ENCODE results near the gene MYO1D.
"Not testable (repeated sequence)": the region's sequence is repeated elsewhere in the genome, so short reads cannot be mapped to it uniquely, and the experiment has no call there.

The MYO1D gene

DNA sequence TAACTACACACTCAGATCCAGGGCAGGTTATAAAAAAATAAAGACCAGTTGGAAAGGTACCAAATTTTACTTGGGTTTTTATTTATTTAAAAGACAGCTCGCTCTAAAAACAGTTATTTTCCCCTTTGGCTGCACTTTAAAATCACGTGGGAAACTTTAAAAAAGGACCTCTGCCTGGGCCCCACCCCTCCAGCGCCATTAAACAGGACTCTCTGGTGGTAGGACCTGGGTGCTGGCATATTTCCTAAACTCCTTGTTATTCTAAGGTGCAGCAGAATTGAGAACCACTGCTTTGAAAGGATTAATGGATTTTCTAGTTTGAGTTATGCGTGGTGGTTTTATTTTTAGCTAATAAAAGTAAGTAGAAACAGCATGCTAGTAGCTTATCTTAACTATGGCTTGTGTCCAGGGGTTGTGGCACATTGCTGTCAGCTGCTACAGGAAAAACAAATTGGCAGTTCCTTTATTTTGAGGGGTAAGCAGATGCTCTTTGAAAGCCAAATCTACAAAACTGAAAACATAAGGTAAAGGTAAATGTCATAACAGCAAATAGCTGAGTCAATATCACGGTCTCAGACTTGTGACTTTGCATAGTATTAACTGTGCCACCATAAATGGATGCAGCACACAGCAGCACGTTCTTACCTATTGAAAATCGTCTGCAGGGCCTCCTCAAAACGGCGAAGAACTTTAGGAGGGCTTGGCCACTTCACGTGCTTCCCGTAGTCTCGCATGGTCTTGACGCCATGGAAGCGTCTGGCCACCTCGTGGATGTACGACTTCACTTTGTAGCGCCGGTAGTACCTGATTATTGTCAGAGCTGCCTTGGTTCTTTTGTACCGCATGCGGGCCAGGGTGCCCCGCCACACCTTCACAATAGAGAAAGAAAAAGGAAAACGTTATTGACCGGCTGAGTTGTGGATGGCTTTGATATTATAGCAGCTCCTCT is 218.2 kb downstream of the MYO1D start:
- DNase-seq: no peak

- no peak for DNase-seq
Measured at GRCh38 chr17:32656886-32657285, 220.0 kb downstream of the MYO1D start.

GRCh38 chr17:32654324-32654723 is 222.6 kb downstream of the MYO1D start:
- no peak for DNase-seq

DNA sequence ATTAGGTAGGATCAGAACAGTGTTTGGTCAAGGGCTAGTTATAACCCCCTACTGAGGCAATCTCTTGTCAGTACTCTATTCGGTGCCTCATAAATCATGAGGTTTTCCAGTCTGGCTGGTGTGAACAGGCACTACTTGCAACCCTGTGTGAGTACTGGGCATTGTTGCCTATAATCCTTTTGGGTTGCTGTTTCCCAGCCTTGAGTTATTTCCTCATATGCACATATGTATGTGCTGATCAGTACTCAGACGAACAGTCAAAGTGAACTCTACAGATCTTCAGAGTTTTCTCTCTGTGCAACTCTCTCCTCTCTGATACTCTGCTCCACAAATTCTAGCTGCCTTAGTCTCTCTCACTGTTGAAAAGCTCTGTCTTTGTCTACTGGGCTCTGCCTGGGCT is 225.8 kb downstream of the MYO1D start:
- DNase-seq: no peak

- DNase-seq: no peak
Measured at GRCh38 chr17:32648450-32648849, 228.5 kb downstream of the MYO1D start.

GRCh38 chr17:32646941-32647340 is 230.0 kb downstream of the MYO1D start:
- DNase-seq: no peak

- not testable (repeated sequence) for DNase-seq
Measured at GRCh38 chr17:32641514-32641913, 235.4 kb downstream of the MYO1D start.

DNA sequence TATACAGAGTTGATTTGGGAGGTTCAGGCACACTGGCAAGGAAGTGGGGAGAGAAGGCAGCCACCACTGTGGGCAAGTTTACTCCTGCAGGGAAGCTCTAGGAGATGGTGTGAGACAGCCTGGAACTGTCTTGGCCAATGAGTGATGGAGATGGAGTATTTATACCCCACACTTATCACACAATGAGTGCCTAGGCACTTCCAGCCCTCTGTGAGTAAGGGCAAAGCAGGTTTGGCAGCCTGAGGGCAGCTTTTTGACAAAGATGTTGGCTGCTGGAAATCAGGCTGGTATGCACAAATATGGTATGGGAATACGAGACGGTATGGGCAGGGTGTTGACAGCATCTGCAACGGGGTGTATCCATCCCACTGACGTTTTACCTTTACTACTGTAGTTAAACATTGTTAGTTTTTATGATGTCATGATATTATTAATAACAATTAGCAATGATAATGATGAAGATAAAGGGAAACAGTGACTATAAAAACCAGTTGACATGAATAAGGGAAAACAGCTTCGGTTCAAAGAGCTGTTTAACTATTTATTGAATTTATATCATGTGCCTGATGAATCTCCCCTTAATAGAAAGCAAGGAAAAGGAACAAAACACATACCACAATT is 240.2 kb downstream of the MYO1D start:
- no peak for DNase-seq

DNA sequence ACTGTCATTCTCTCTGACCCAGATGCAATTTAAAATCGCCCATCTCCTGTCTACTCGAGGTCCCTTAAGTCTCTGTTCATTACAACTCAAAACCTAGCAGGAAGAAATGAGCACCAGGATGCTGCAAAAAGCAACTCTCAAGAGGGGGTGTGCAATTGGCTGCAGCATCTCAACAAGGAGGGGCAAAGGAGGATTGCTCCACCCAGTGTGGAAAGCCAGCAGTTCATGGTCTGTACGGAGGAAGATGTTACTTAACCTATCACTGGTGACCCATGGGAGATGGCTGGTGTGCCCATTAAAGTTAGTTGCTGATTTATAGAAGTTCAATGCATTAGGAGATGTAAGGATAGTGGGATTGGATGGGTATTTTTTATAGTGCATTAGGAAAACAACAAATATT is 242.8 kb downstream of the MYO1D start:
- DNase-seq: no peak

DNA sequence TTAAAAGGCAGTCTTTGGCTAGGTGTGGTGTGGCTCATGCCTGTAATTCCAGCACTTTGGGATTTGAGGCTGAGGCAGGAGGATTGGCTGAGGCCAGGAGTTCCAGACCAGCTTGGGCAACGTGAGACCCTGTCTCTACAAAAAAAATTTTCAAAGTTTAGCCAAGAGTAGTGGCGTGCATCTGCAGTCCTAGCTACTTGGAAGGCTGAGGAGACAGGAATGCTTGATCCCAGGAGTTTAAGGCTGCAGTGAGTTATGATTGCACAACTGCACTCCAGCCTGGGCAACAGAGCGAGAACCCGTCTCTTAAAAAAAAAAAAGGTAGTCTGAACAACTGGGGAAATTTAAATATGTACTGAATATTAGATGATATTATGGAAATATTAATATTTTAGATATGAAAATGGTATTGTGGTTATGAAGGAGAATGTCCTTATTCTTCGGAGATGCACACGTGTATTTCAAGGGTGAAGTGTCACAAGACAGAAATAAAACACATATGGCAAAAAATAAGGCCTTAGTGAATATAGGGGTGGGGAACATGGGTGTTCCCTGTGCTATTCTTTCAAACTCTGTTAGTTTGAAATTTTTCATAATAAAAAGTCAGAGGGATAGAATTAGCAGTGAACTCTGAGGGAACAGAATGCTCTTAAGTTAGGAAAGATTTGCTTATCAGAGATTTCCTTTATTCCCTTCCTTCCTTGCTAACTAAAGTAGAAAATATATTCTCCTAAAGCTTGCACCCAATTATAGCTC is 245.4 kb downstream of the MYO1D start:
- no peak for DNase-seq

DNA sequence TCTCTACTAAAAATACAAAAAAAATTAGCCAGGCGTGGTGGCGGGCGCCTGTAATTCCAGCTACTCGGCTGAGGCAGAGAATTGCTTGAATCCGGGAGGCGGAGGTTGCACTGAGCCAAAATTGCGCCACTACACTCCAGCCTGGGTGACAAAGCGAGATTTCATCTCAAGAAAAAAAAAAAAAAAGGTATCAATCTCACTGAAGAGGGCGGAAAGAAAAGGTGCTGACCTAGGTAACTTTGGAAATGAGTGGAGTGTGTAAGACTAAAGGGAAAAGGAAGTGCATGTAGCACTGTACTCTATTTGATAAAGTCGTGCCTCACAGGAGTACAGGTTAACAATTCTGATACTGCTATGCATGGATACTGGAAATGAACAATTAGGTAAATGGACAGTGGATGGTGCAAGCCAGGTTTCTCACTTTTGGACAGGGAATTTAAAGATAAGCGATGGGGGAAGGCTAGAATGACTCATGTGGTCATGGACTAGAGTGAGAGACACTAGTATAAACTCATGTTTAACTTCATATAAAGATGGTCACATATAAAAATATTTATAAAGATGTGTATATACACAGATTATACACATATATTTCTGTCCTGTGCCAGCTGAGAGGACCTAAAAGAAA is 247.2 kb downstream of the MYO1D start:
- no peak for DNase-seq

- DNase-seq: no peak
Measured at GRCh38 chr17:32628271-32629044, 248.5 kb downstream of the MYO1D start.

DNA sequence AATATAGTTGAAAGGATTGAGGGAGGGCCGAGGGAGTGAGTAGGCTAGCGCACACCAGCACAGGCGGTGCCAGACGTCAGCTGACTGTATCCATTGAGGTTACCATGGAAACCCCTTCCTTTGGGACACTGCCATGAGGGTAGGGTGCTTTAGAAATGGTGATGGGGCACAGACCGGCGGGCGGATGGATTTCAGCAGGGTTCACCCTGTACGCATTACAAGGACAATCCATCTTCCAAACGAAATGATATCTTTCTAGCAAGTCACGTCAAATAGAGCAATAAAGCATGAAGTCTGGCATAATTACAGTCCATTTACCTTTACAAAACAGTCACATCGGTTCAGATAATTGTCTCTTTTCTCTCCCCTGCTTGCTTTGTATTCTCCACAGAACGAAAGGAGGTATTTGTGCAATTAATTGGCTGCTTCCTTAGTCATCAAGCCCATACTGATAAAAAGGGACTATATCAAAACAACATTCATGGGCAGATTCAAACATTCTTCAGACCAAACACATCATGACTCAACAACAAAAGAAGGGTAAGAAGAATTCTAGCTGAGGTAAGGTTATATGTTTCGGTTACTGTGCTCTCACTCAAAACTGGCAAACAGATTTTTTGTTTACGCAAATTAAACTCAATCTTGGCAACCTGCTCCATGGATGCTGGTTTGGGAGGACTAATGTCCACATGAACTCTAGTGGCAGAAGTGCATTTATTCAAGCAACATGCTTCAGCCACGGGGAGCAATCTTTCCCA is 249.5 kb downstream of the MYO1D start:
- no peak for DNase-seq

DNA sequence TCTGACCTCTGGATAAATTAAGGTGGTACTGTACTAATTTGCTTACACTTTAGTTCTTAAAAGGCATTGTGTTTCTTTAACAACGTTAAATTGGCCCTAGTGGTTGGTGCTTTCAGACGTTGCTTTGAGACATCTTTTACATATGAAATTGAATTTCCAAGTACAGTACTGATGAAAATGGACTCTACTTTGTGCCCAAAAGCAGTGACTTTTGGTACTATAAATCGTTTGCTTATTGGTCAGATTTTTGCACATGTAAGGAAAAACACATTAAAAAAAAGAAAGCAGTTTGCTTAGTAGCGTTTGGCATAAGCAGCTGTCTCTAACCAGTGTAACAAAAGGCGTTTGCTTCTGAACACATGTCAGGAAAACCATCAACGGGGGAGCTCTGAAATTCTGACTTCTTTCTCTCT is 250.5 kb downstream of the MYO1D start:
- no peak for DNase-seq

GRCh38 chr17:32625971-32626370 is 251.0 kb downstream of the MYO1D start:
- DNase-seq: no peak

GRCh38 chr17:32623196-32623595 is 253.7 kb downstream of the MYO1D start:
- no peak for DNase-seq

DNA sequence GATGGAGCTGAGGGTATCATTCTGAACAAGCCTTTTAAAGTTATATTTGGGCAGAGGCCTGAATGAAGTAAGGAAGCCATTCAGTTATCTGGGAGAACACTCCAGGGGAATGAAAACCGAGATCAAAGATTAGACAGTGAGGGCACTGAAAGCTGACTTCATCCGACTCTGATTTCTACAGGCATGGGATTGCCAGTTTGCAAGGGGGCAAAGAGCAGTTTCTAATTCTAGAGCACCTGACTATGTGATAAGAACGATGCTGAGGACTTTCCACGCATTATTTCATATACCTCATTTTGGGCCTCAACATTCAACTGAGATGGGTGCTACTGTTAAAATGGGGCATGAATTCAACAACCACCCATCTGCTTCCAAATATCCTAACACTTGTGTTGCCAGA is 254.4 kb downstream of the MYO1D start:
- DNase-seq: no peak

- DNase-seq: no peak
Measured at GRCh38 chr17:32621612-32622312, 255.2 kb downstream of the MYO1D start.

DNA sequence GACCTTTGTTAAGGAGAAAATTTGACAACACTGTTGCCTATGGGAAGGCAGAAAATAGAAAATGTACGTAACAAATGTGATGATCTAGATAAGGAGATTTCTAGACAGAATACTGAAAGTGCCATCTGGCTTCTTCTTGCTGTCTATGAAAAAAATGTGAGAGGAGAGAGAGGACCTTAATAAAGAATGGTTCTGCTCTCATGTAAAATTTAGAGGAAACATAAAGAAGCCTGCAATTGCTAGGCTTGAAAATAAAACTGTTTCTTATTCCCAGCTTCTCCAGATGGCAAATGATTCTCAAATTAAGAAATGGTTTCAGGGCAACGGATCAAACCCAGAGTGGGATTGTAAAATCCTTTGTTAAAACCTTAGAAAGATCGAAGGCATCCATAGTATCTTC is 261.6 kb downstream of the MYO1D start:
- DNase-seq: no peak

DNA sequence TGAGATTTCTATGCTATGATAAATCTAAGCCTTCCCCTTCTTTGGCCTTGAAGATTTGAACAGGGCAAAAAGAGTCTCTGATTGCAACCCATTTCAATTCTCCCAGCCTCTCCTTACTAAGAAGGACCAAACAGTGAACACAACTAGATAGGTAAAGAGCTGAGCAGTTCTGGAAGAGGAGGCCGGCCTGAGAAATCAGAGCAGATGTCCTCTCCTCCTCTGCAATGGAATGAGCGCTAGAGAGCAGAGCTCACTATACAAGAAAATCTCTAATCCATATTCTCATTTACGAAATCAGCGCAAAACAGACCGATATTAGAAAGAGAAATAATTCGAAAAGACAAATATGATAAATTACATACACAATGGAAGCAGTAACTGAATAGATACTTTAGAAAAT is 266.0 kb downstream of the MYO1D start:
- DNase-seq: no peak
